ENCODE data around the gene SKAP2. TPM values are rescaled to one million over a fixed set of nuclear protein-coding genes. Genes with fewer than 3 reads are reported as not detected.
A peak's percentile ranks its signal among the peaks of the same experiment; 100 is the strongest.

Gene SKAP2
- total and polyA plus RNA-seq, 2 experiments from 2014 or later, result 2.5 to 4.4 TPM

DNA sequence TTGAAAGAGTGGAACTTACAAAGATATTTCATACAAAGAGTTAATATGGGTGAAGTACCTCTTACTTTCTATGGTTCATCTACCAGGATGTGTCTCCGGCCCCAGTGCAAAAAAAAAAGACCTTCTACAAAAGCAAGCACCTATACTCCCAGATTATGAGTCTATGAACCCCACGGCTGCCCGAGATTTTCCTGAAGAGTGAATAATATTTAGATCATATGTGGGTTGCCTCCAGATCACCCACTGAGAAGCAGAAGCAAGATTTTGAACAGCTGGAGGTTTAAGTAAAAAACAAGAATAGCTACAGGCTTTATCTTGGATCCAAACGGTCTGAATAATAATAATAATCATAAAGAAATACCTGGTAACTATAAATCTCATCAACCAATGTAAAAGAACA is 207.7 kb downstream of the SKAP2 start:
- Mint-ChIP-seq H3K36me3 (ENCODE audit: low read depth) (no peaks in the 10 kb centered on the region), H3K27me3 (ENCODE audit: insufficient read depth, low read depth, poor library complexity) (peaks cover 2% of the 10 kb centered on the region), H3K4me3 (0 out of 3 replicates have a peak overlapping the region, but pooled peaks have one; percentile 9), H3K9me3 (no peaks in the 10 kb centered on the region), H3K4me1 (peaks cover 69% of the 10 kb centered on the region), H3K27ac (no peak overlapping the region)
- DNase-seq (ENCODE audit: low spot score) (no peak), ATAC-seq (no peak)
- Histone ChIP-seq H3K4me2 (peak overlapping the region; percentile 85), H4K20me1 (replicated peaks; ENCODE audit: insufficient read depth) (no peaks in the 10 kb centered on the region), H3K27ac (ENCODE audit: low read depth) (no peak overlapping the region), H3K9me2 (ENCODE audit: insufficient read depth) (no peaks in the 10 kb centered on the region), H2AFZ (no peak overlapping the region), H3K79me2 (replicated peaks; ENCODE audit: insufficient read depth) (no peaks in the 10 kb centered on the region), H3K36me3 (ENCODE audit: insufficient read depth) (no peaks in the 10 kb centered on the region), H3F3A (replicated peaks; ENCODE audit: low read depth) (0 out of 2 replicates have a peak, but pooled peaks cover 3% of the 10 kb centered on the region), H3K4me3 (no peak overlapping the region), H3K4me1 (ENCODE audit: insufficient read depth) (peaks cover 70% of the 10 kb centered on the region), H3K27me3 (ENCODE audit: insufficient read depth) (no peaks in the 10 kb centered on the region)
- TF ChIP-seq REST (IDR thresholded peaks at IDR 0.05; ENCODE audit: unreplicated experiment), result no peak
- TF ChIP-seq EZH2 (IDR thresholded peaks at IDR 0.05; ENCODE audit: low read depth, unreplicated experiment), result no peak
- no peak for TF ChIP-seq POLR2AphosphoS5 (IDR thresholded peaks at IDR 0.05; ENCODE audit: low read depth)
- TF ChIP-seq STAT1 (IDR thresholded peaks at IDR 0.05; ENCODE audit: unreplicated experiment), result no peak
- TF ChIP-seq EZH2phosphoT487 (IDR thresholded peaks at IDR 0.05; ENCODE audit: unreplicated experiment), result no peak
- no peak for TF ChIP-seq ZNF331 (CRISPR knock-in tag; IDR thresholded peaks at IDR 0.05; ENCODE audit: low read depth)
- no peak for TF ChIP-seq JUNB (IDR thresholded peaks at IDR 0.05; ENCODE audit: unreplicated experiment)
- TF ChIP-seq, protein P1, sequence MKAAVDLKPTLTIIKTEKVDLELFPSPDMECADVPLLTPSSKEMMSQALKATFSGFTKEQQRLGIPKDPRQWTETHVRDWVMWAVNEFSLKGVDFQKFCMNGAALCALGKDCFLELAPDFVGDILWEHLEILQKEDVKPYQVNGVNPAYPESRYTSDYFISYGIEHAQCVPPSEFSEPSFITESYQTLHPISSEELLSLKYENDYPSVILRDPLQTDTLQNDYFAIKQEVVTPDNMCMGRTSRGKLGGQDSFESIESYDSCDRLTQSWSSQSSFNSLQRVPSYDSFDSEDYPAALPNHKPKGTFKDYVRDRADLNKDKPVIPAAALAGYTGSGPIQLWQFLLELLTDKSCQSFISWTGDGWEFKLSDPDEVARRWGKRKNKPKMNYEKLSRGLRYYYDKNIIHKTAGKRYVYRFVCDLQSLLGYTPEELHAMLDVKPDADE (IDR thresholded peaks at IDR 0.05), result no peak
- TF ChIP-seq ZNF114 (CRISPR knock-in tag; IDR thresholded peaks at IDR 0.05), result no peak
- TF ChIP-seq ZNF462 (CRISPR knock-in tag; IDR thresholded peaks at IDR 0.05), result no peak
- TF ChIP-seq CREB1 (CRISPR knock-in tag; IDR thresholded peaks at IDR 0.05; ENCODE audit: low read depth), result no peak
- TF ChIP-seq NANOG (IDR thresholded peaks at IDR 0.05; ENCODE audit: borderline replicate concordance), result no peak
- no peak for TF ChIP-seq CTCF (conservative IDR thresholded peaks at IDR 0.05; ENCODE audit: low read depth in 2 of 2)

Measured in GM23338 (cell line).